Upper lobe of right lung (tissue), 1 donor: Measurements from ENCODE around the gene DPH1. TPM values are rescaled to one million over a fixed set of nuclear protein-coding genes. Genes with fewer than 3 reads are reported as not detected.

ENCODE experiments used
- ATAC-seq: fragments of 200-7000 bp; cut with Tn5 transposase; one replicate; pipeline ENCODE4 v1.9.1; 2020; ENCODE audit warnings: mild to moderate bottlenecking, moderate library complexity
- DNase-seq: peaks from one replicate; pipeline ENCODE4 v3.0.0-alpha.2; 2020
- H3K27ac ChIP-seq: fragments of 200-600 bp; one replicate; pipeline ENCODE4 v1.8.0; 2022
- H3K27me3 ChIP-seq: fragments of 200-600 bp; one replicate; pipeline ENCODE4 v1.8.0; 2022; ENCODE audit warnings: mild to moderate bottlenecking
- H3K36me3 ChIP-seq: fragments of 200-600 bp; one replicate; pipeline ENCODE4 v1.8.0; 2022
- H3K4me1 ChIP-seq: fragments of 200-600 bp; one replicate; pipeline ENCODE4 v1.8.0; 2022
- H3K4me3 ChIP-seq: fragments of 200-600 bp; one replicate; pipeline ENCODE4 v1.8.0; 2022; ENCODE audit warnings: mild to moderate bottlenecking
- H3K9me3 ChIP-seq: fragments of 200-600 bp; one replicate; pipeline ENCODE4 v1.8.0; 2022
- CTCF ChIP-seq: fragments of 200-600 bp; IDR thresholded peaks from one replicate; pipeline ENCODE4 v1.8.0; 2022; ENCODE audit warnings: antibody characterized with exemption
- intact Hi-C: fragments of 100-400 bp; cut with DNase I; formaldehyde crosslinking; loops from one replicate; pipeline ENCODE4 v1.11.0; 2022
- total RNA-seq: library from RNA; stranded (reverse); fragmentation: NEBNext Ultra II Directional; extraction: Animal tissue kit (Norgen Biotek cat#: 25700); gene quantifications from one replicate; pipeline ENCODE4 v1.2.1, GENCODE V29; 2021
- donor health status: DM: no; HTN: yes; CAD: no; lungs with severe emphysema.

DPH1 gene
- total RNA-seq, 1 donor from 2014 or later = 47.8 TPM

GRCh38 chr17:2065949-2066400, 36.0 kb downstream of the DPH1 start:
- Histone ChIP-seq H3K27ac (peak overlapping the region; percentile 55), H3K36me3 (peaks cover 22% of the 10 kb centered on the region), H3K27me3 (no peaks in the 10 kb centered on the region), H3K4me3 (no peak overlapping the region), H3K9me3 (no peaks in the 10 kb centered on the region), H3K4me1 (peaks cover 70% of the 10 kb centered on the region)
- ATAC-seq (no peak), DNase-seq (no peak)
- no peak for TF ChIP-seq CTCF
- intact Hi-C loops = no loop called here

GRCh38 chr17:2067048-2067561, 37.2 kb downstream of the DPH1 start:
- no peak overlapping the region for H3K4me3 ChIP-seq
- H3K36me3 ChIP-seq = peaks cover 16% of the 10 kb centered on the region
- H3K9me3 ChIP-seq = no peaks in the 10 kb centered on the region
- intact Hi-C loops = no loop called here
- no peaks in the 10 kb centered on the region for H3K27me3 ChIP-seq
- peak overlapping the region; percentile 76 for H3K27ac ChIP-seq
- peaks cover 67% of the 10 kb centered on the region for H3K4me1 ChIP-seq
- ATAC-seq = no peak
- TF ChIP-seq CTCF = no peak
- no peak for DNase-seq

GRCh38 chr17:2067608-2068024, 37.7 kb downstream of the DPH1 start:
- ATAC-seq (no peak), DNase-seq (no peak)
- peak overlapping the region; percentile 76 for H3K27ac ChIP-seq
- TF ChIP-seq CTCF = no peak
- intact Hi-C loops = no loop called here
- peaks cover 16% of the 10 kb centered on the region for H3K36me3 ChIP-seq
- peaks cover 67% of the 10 kb centered on the region for H3K4me1 ChIP-seq
- no peak overlapping the region for H3K4me3 ChIP-seq
- no peaks in the 10 kb centered on the region for H3K27me3 ChIP-seq
- no peaks in the 10 kb centered on the region for H3K9me3 ChIP-seq

GRCh38 chr17:2068031-2068518, 38.1 kb downstream of the DPH1 start:
- no peak overlapping the region for H3K4me3 ChIP-seq
- H3K36me3 ChIP-seq = peaks cover 16% of the 10 kb centered on the region
- intact Hi-C loops = no loop called here
- no peaks in the 10 kb centered on the region for H3K9me3 ChIP-seq
- ATAC-seq (no peak), DNase-seq (no peak)
- no peak for TF ChIP-seq CTCF
- H3K27ac ChIP-seq = peak overlapping the region; percentile 76
- H3K27me3 ChIP-seq = no peaks in the 10 kb centered on the region
- H3K4me1 ChIP-seq = peaks cover 67% of the 10 kb centered on the region

- peaks cover 16% of the 10 kb centered on the region for H3K36me3 ChIP-seq
Observed at GRCh38 chr17:2068519-2069051, 38.6 kb downstream of the DPH1 start.

More at GRCh38 chr17:2068519-2069051, 38.6 kb downstream of the DPH1 start:
- Histone ChIP-seq H3K4me1 (peaks cover 63% of the 10 kb centered on the region), H3K27ac (peak overlapping the region; percentile 76), H3K9me3 (no peaks in the 10 kb centered on the region), H3K4me3 (no peak overlapping the region), H3K27me3 (no peaks in the 10 kb centered on the region)
- DNase-seq (no peak), ATAC-seq (no peak)
- intact Hi-C loops = no loop called here
- TF ChIP-seq CTCF = no peak
